A673 (cell line): ENCODE measurements around the gene CSRP3.

Source experiments
- CTCF ChIP-seq: fragments of 300-800, 200-600 bp; sonication (generic); conservative IDR thresholded peaks from 2 replicates; pipeline ENCODE4 v1.5.1; 2017; ENCODE audit warnings: low read depth, mild to moderate bottlenecking, antibody characterized with exemption, low read length, moderate library complexity, mixed read lengths
- EZH2 ChIP-seq: fragments of 200-600 bp; sonication (generic); IDR thresholded peaks from 2 replicates; pipeline ENCODE4 v1.6.1; 2017; ENCODE audit warnings: borderline replicate concordance, low read depth, mild to moderate bottlenecking, mixed read lengths, antibody characterized with exemption, low read length; ENCODE audit not compliant: poor library complexity, severe bottlenecking

- TF ChIP-seq EZH2 (no peak), CTCF (no peak)
Measured at GRCh38 chr11:19245351-19245750, 43.6 kb upstream of the CSRP3 start.
